ENCODE measurements around the gene PHF21A.

PHF21A gene

DNA sequence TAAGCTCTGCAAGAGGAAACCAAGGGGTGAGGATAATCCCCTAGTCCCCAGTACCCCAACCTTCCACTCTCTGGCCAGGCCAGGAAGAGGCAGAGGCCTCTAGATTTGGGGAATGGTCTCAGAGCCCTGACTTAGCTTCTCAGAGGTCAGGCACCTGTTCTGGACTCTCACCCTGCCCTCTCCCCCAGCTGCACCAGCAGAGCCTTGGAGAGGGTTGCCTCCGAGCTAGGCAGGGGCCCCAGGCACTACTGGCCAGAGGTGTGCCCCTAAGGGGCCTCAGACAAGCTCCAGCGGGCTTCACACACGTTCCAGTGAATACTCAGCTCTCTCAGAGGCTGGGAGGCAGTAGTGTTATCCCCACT, 222.2 kb downstream of the PHF21A start:
- Histone ChIP-seq H3K9me3 (no peaks in the 10 kb centered on the region), H3K36me3 (no peaks in the 10 kb centered on the region), H3K4me1 (ENCODE audit: control insufficient read depth in 1 of 2, insufficient read depth in 1 of 2, low read depth in 1 of 2, low read length in 1 of 2) (peaks cover 0 to 8% of the 10 kb centered on the region in 2 experiments), H3K27me3 (peaks cover 87% of the 10 kb centered on the region), H3K4me3 (ENCODE audit: low read depth in 1 of 2, low read length in 1 of 2) (no peak overlapping the region), H3K27ac (no peak overlapping the region)
- TF ChIP-seq, protein P1, sequence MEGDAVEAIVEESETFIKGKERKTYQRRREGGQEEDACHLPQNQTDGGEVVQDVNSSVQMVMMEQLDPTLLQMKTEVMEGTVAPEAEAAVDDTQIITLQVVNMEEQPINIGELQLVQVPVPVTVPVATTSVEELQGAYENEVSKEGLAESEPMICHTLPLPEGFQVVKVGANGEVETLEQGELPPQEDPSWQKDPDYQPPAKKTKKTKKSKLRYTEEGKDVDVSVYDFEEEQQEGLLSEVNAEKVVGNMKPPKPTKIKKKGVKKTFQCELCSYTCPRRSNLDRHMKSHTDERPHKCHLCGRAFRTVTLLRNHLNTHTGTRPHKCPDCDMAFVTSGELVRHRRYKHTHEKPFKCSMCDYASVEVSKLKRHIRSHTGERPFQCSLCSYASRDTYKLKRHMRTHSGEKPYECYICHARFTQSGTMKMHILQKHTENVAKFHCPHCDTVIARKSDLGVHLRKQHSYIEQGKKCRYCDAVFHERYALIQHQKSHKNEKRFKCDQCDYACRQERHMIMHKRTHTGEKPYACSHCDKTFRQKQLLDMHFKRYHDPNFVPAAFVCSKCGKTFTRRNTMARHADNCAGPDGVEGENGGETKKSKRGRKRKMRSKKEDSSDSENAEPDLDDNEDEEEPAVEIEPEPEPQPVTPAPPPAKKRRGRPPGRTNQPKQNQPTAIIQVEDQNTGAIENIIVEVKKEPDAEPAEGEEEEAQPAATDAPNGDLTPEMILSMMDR (IDR thresholded peaks at IDR 0.05) = no peak

DNA sequence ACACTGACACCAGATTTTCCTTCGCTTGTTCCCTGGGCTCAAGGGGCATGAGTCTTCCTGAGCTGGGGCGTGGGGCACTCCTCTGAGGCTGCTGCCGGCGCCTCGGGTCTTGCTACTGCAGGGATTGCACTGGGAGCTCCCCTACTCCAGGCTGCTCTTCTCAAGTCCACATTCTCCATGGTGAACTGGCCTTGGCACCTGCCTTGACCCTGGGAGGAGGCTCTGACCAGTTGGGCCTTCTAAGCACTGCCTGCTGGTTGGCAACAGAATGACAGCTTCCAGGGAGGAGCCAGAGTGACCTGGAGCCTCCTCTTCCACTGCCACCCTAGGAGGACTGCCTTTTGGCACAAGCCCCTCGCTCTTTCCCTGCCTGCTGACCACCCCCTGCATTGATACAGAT, 223.7 kb downstream of the PHF21A start:
- Histone ChIP-seq H3K27me3 (peaks cover 99% of the 10 kb centered on the region), H3K36me3 (no peaks in the 10 kb centered on the region), H3K9me3 (no peaks in the 10 kb centered on the region), H3K4me1 (ENCODE audit: control insufficient read depth in 1 of 2, insufficient read depth in 1 of 2, low read depth in 1 of 2, low read length in 1 of 2) (peaks cover 0 to 8% of the 10 kb centered on the region in 2 experiments), H3K4me3 (ENCODE audit: low read depth in 1 of 2, low read length in 1 of 2) (no peak overlapping the region), H3K27ac (no peak overlapping the region)
- TF ChIP-seq, protein P1 (IDR thresholded peaks at IDR 0.05) = no peak

DNA sequence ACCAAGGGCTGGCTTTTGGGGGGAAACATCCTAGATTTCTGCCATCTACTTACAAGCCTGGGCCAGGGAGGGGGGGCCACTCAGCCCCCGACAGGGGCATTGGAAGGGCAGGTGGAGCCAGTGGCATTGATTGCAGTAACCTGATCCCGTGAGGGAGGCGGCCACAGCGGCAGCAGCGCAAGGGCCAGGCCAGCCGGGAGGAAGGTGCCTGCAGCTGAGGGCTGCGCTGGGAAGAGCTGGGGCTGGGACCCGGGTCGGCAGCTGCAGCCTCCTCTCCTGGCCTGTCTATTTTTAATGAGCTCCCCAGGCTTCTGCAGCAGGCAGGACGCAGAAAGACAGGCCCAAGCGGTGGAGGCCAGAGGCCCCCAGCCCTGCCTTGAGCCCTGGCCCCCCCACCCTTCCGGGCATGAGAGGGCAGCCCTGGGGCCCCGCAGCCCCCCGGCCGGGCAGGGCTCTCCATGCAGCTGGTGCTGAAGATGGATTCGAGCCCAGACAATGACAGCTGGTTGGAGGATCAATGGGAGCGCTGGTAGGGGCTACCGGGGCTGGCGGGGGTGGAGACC, 224.8 kb downstream of the PHF21A start:
- Histone ChIP-seq H3K4me1 (ENCODE audit: control insufficient read depth in 1 of 2, insufficient read depth in 1 of 2, low read depth in 1 of 2, low read length in 1 of 2) (peaks cover 0 to 8% of the 10 kb centered on the region in 2 experiments), H3K27me3 (peaks cover 93% of the 10 kb centered on the region), H3K27ac (no peak overlapping the region), H3K36me3 (no peaks in the 10 kb centered on the region), H3K9me3 (no peaks in the 10 kb centered on the region), H3K4me3 (ENCODE audit: low read depth in 1 of 2, low read length in 1 of 2) (no peak overlapping the region)
- TF ChIP-seq, protein P1 (IDR thresholded peaks at IDR 0.05) = no peak

DNA sequence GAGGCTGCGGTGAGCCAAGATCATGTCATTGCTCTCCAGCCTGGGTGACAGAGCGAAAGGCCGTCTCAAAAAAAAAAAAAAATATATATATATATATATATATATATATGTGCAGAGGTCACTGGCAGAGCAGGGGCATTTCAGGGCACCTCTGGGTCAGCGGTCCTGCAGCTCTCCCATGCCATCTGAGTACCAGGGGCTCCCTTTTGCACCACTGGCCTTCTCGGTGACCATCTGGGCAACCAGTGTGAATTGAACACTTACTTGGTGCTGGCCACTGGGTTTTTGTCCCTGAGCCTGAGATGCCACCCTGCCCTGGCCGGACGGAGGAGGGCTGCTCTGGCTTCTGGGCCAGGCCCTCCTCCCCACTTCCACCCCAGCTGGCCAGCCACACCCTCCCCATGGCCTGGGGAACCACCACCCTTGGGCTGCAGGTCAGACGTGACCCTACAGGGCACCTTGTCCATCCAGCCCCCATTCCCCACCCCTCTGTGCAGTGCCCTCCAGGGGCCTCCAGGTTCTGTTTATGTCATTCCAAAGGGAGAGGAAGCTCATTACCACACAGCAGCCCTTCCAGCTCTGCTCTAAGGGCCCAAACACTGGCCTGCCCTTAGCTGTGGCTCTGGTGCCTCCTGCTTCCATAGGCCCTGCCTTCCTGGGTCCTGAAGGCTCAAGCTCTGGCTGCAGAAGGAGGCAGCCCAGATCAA, 225.5 kb downstream of the PHF21A start:
- Histone ChIP-seq H3K4me1 (ENCODE audit: control insufficient read depth in 1 of 2, insufficient read depth in 1 of 2, low read depth in 1 of 2, low read length in 1 of 2) (peaks cover 0 to 8% of the 10 kb centered on the region in 2 experiments), H3K36me3 (no peaks in the 10 kb centered on the region), H3K4me3 (ENCODE audit: low read depth in 1 of 2, low read length in 1 of 2) (no peak overlapping the region), H3K27me3 (peaks cover 93% of the 10 kb centered on the region), H3K9me3 (no peaks in the 10 kb centered on the region), H3K27ac (no peak overlapping the region)
- TF ChIP-seq, protein P1 (IDR thresholded peaks at IDR 0.05) = no peak

DNA sequence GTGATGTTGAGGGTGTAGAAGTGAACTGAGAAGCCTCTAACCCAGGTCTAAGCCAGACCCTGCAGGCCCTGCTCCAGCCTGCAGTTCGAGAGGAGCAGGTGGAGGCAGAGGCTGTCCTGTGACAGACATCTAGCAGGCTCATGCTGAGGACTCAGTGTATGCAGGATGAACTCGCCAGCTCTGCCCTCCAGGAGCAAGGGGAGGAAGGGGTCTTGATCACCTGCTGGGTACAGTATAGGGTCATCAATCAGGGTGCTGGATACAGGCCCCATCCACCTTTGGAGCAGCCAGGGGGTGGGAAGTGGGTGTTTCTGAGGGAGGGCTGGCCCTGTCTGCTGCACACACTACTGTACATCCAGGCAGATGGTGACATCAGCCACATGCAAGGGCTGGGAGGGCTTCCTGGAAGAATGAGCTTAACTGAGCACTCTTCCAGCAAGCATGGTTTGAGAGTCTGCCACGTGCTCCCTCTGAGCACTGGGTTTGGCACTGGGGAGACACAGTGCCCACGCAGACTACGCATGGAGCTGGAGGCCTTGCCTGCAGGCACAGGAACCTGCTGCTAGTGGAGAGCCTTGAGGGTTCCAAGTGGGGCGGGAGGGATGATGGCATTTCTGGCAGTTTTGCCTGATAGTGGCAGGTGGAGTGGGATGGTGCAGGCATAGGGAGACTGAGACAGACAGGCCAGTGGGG, 226.6 kb downstream of the PHF21A start:
- TF ChIP-seq, protein P1 (IDR thresholded peaks at IDR 0.05) = no peak
- Histone ChIP-seq H3K4me1 (ENCODE audit: control insufficient read depth in 1 of 2, insufficient read depth in 1 of 2, low read depth in 1 of 2, low read length in 1 of 2) (peaks cover 0 to 5% of the 10 kb centered on the region in 2 experiments), H3K9me3 (no peaks in the 10 kb centered on the region), H3K36me3 (no peaks in the 10 kb centered on the region), H3K27me3 (peaks cover 91% of the 10 kb centered on the region), H3K4me3 (ENCODE audit: low read depth in 1 of 2, low read length in 1 of 2) (no peak overlapping the region), H3K27ac (no peak overlapping the region)

Data from neutrophil (primary cell).